ENCODE measurements around the gene FAM9A. TPM values are rescaled to one million over a fixed set of nuclear protein-coding genes. Genes with fewer than 3 reads are reported as not detected.
A peak's percentile ranks its signal among the peaks of the same experiment; 100 is the strongest.

The FAM9A gene
- polyA plus RNA-seq, 2 of the 4 experiments (the other 2 are of a cell fraction): not detected

- DNase-seq (ENCODE audit: low read depth in 1 of 2, low spot score in 1 of 2) (no peak), ATAC-seq (no peak), FAIRE-seq (peak; percentile 39)
- peaks cover 48% of the 10 kb centered on the region for H3K4me1 ChIP-seq
- ChIA-PET CTCF (interaction anchor here (1.3 kb wide), 1 partner anchor 58 kb away, joined by 3 read pairs; no protein-coding TSS in a partner anchor), POLR2A (no interaction called here)
- H3K4me3 ChIP-seq: no peak overlapping the region
- peak overlapping the region; percentile 27 to 81; a peak in 5 of 6 replicates for H3K27ac ChIP-seq
- WGBS (ENCODE audit: missing lambda C conversion rate): 80% methylated on average over 6 of the region's 6 CpGs
- no peak overlapping the region for H3K4me2 ChIP-seq
- H3K9me3 ChIP-seq: no peaks in the 10 kb centered on the region
- TF ChIP-seq, protein P1, sequence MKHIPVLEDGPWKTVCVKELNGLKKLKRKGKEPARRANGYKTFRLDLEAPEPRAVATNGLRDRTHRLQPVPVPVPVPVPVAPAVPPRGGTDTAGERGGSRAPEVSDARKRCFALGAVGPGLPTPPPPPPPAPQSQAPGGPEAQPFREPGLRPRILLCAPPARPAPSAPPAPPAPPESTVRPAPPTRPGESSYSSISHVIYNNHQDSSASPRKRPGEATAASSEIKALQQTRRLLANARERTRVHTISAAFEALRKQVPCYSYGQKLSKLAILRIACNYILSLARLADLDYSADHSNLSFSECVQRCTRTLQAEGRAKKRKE (CRISPR knock-in tag; IDR thresholded peaks at IDR 0.05; ENCODE audit: low read depth): no peak
- TF ChIP-seq NFE2L2 (conservative IDR thresholded peaks at IDR 0.05; ENCODE audit: low read length): no peak
Measured at GRCh38 chrX:8850478-8850877, 49.3 kb upstream of the FAM9A start.

DNA sequence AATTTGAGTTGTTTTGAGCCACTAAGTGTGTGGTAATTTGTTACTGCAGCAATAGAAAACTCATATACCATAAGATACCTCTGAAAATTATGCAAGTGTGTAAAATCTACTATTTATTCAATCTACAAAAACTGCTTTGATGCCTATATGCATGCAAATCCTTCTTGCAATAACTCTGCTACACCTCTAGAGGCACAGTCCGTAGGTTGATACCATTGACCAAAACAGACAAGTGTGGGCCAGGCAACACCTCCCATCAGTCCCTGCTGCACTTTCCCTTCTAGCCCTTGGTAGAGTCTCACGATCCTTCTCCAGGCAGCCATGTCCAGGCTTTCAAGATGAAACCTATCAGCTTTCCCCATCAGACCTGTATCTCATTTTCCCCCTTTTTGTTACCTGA is 48.8 kb upstream of the FAM9A start:
- Histone ChIP-seq H3K4me3 (no peak overlapping the region), H3K9me3 (no peaks in the 10 kb centered on the region), H3K4me2 (peak overlapping the region; percentile 68), H3K27ac (peak overlapping the region; percentile 27 to 81; a peak in 5 of 6 replicates), H3K4me1 (peaks cover 51% of the 10 kb centered on the region)
- DNase-seq (ENCODE audit: low read depth in 1 of 2, low spot score in 1 of 2) (peak in 1 of 2 experiments; percentile 19), FAIRE-seq (no peak), ATAC-seq (peak in 1 of 2 experiments; percentile 41; a peak in 2 of 6 replicates)
- ChIA-PET CTCF (interaction anchor here (1.0 to 1.3 kb wide), 2 partner anchors 10 to 58 kb away, joined by 3 read pairs; no protein-coding TSS in a partner anchor), POLR2A (no interaction called here)
- 80% methylated on average over 2 of the region's 2 CpGs for WGBS (ENCODE audit: missing lambda C conversion rate)
- TF ChIP-seq SMC3 (IDR thresholded peaks at IDR 0.05) (no peak), JUN (IDR thresholded peaks at IDR 0.05) (no peak), CBX8 (IDR thresholded peaks at IDR 0.05) (no peak), HMGXB4 (CRISPR knock-in tag; IDR thresholded peaks at IDR 0.05; ENCODE audit: borderline replicate concordance) (no peak), CEBPB (IDR thresholded peaks at IDR 0.05) (no peak), TP53 (CRISPR knock-in tag; IDR thresholded peaks at IDR 0.05) (no peak), CBX2 (IDR thresholded peaks at IDR 0.05; ENCODE audit: borderline replicate concordance, low read depth) (no peak), JUNB (IDR thresholded peaks at IDR 0.05) (no peak), ZC3H11A (IDR thresholded peaks at IDR 0.05) (no peak), HEYL (CRISPR knock-in tag; IDR thresholded peaks at IDR 0.05) (no peak), MAFK (IDR thresholded peaks at IDR 0.05; ENCODE audit: partially characterized antibody) (no peak), ZNF302 (CRISPR knock-in tag; IDR thresholded peaks at IDR 0.05) (no peak), CHD4 (IDR thresholded peaks at IDR 0.05; ENCODE audit: borderline replicate concordance) (no peak), FOXS1 (CRISPR knock-in tag; IDR thresholded peaks at IDR 0.05) (no peak)
- TF ChIP-seq, protein P2, sequence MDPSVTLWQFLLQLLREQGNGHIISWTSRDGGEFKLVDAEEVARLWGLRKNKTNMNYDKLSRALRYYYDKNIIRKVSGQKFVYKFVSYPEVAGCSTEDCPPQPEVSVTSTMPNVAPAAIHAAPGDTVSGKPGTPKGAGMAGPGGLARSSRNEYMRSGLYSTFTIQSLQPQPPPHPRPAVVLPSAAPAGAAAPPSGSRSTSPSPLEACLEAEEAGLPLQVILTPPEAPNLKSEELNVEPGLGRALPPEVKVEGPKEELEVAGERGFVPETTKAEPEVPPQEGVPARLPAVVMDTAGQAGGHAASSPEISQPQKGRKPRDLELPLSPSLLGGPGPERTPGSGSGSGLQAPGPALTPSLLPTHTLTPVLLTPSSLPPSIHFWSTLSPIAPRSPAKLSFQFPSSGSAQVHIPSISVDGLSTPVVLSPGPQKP (IDR thresholded peaks at IDR 0.05; ENCODE audit: low read depth, low read length): no peak

- CTCF ChIA-PET: interaction anchor here (1.0 kb wide), 1 partner anchor 10 kb away, joined by 3 read pairs; no protein-coding TSS in a partner anchor
- H3K27ac ChIP-seq: peak overlapping the region; percentile 63 to 81; a peak in 5 of 6 replicates
- no peaks in the 10 kb centered on the region for H3K9me3 ChIP-seq
- POLR2A ChIA-PET: no interaction called here
- FAIRE-seq (peak; percentile 23), DNase-seq (ENCODE audit: low read depth in 1 of 2, low spot score in 1 of 2) (peak in 1 of 2 experiments; percentile 34), ATAC-seq (no peak)
- H3K4me3 ChIP-seq: no peak overlapping the region
- H3K4me2 ChIP-seq: peak overlapping the region; percentile 68
- WGBS (ENCODE audit: missing lambda C conversion rate): 12% methylated on average over 2 of the region's 2 CpGs
- 0 out of 2 replicates have a peak, but pooled peaks have one; percentile 13 for TF ChIP-seq HES2 (IDR thresholded peaks at IDR 0.05)
- no peak for TF ChIP-seq SREBF2 (IDR thresholded peaks at IDR 0.05)
- no peak for TF ChIP-seq CHD2 (IDR thresholded peaks at IDR 0.05; ENCODE audit: low read length, partially characterized antibody)
- TF ChIP-seq, protein P1 (CRISPR knock-in tag; IDR thresholded peaks at IDR 0.05; ENCODE audit: low read depth): no peak
- TF ChIP-seq CHD4 (IDR thresholded peaks at IDR 0.05; ENCODE audit: borderline replicate concordance): no peak
- TF ChIP-seq MAZ (IDR thresholded peaks at IDR 0.05; ENCODE audit: borderline replicate concordance, low read depth, low read length): no peak
- TF ChIP-seq, protein P3, sequence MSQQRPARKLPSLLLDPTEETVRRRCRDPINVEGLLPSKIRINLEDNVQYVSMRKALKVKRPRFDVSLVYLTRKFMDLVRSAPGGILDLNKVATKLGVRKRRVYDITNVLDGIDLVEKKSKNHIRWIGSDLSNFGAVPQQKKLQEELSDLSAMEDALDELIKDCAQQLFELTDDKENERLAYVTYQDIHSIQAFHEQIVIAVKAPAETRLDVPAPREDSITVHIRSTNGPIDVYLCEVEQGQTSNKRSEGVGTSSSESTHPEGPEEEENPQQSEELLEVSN (IDR thresholded peaks at IDR 0.05; ENCODE audit: borderline replicate concordance, low read depth): no peak
- TF ChIP-seq JUN (IDR thresholded peaks at IDR 0.05): 0 out of 5 replicates have a peak, but pooled peaks of 1 of the 2 experiments have one; percentile 25
- peak; percentile 51 to 60; a peak in 3 of 4 replicates for TF ChIP-seq CEBPB (IDR thresholded peaks at IDR 0.05)
- H3K4me1 ChIP-seq: peaks cover 51% of the 10 kb centered on the region
Measured at GRCh38 chrX:8849458-8849857, 48.3 kb upstream of the FAM9A start.

All from A549 (cell line).